Mucosa of descending colon (tissue), 3 donors: Measurements from ENCODE around the gene BICC1. TPM values are rescaled to one million over a fixed set of nuclear protein-coding genes. Genes with fewer than 3 reads are reported as not detected.

Experiments used
- ATAC-seq: fragments of 200-7000 bp; cut with Tn5 transposase; one replicate; pipeline ENCODE4 v1.9.1; 2020; ENCODE audit warnings: mild to moderate bottlenecking, moderate library complexity
- DNase-seq, 3 donors: peaks; one replicate each; pipeline ENCODE4 v3.0.0-alpha.2; 2020
- H3K36me3 ChIP-seq: fragments of 200-600 bp; one replicate; pipeline ENCODE4 v1.8.0; 2021; ENCODE audit warnings: low read depth, mild to moderate bottlenecking
- H3K4me1 ChIP-seq: fragments of 200-600 bp; one replicate; pipeline ENCODE4 v1.8.0; 2021; ENCODE audit warnings: low read depth, mild to moderate bottlenecking
- H3K4me3 ChIP-seq: fragments of 200-600 bp; one replicate; pipeline ENCODE4 v1.8.0; 2021; ENCODE audit warnings: mild to moderate bottlenecking
- H3K9me3 ChIP-seq: fragments of 200-600 bp; one replicate; pipeline ENCODE4 v1.8.0; 2021; ENCODE audit warnings: mild to moderate bottlenecking
- CTCF ChIP-seq: fragments of 200-600 bp; IDR thresholded peaks from one replicate; pipeline ENCODE4 v1.8.0; 2022; ENCODE audit warnings: antibody characterized with exemption, mild to moderate bottlenecking
- intact Hi-C, 2 donors: fragments of 100-400 bp; cut with DNase I in 1 of 2; cut with micrococcal nuclease in 1 of 2; formaldehyde crosslinking; loops; one replicate each; pipeline versions ENCODE4 v1.11.0 to v1.11.1; 2022; cut with DNase I, micrococcal nuclease
- total RNA-seq, 3 donors: library from RNA; stranded (reverse); fragmentation: NEBNext Ultra II Directional in 2 of 3; extraction: Animal tissue kit (Norgen Biotek cat#: 25700) in 2 of 3; gene quantifications; one replicate each; pipeline versions ENCODE4 v1.2.1 to v1.2.4, GENCODE V29; 2021 to 2023
- donor health status: DM: no; HTN: no; CAD: no; lungs with moderate emphysema.
- donor health status: DM: no; HTN: no; CAD: no.
- donor health status: DM: no; HTN: yes; CAD: no.

Gene BICC1
- total RNA-seq, 3 donors from 2014 or later = 1.1 to 5.9 (median 3.5) TPM

DNA sequence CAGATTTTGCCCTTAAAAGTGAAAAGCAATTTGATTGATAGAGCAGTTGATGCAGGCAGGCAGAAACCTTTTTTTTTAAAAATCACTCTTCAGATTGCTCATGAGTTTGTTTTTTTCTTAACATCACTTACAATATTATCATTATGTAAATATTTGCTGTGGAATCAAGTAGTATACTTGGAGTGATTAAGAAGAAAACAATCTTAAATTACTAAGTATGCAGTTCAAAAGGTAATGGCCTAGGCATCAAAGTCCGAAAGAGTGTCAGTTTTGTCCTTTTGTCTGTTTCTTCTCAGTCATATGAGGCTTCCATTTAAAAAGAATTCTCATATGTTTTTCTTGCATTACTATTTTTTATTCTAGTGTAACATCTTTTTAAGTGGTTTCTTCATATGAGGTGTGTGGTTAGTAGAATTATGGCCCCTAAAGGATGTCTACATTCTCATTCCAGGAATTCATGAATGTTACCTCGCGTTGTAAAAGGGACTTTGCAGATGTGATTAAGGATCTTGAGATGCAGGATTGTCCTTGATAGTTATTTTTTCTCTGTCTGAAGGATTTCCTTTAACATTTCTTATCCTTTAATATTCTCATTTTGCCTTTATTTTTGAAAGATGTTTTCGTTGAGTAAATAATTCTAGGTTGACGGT, 44.0 kb downstream of the BICC1 start:
- TF ChIP-seq CTCF = no peak
- peaks cover 3% of the 10 kb centered on the region for H3K4me1 ChIP-seq
- no peaks in the 10 kb centered on the region for H3K36me3 ChIP-seq
- ATAC-seq = no peak
- H3K9me3 ChIP-seq = peaks cover 17% of the 10 kb centered on the region
- DNase-seq = no peak
- intact Hi-C loops = no loop called here
- no peak overlapping the region for H3K4me3 ChIP-seq

- peaks cover 3% of the 10 kb centered on the region for H3K4me1 ChIP-seq
- intact Hi-C loops = no loop called here
- DNase-seq = no peak
- peaks cover 25% of the 10 kb centered on the region for H3K9me3 ChIP-seq
- no peak overlapping the region for H3K4me3 ChIP-seq
- no peaks in the 10 kb centered on the region for H3K36me3 ChIP-seq
- ATAC-seq = no peak
- TF ChIP-seq CTCF = no peak
These were observed 45.0 kb downstream of the BICC1 start for GRCh38 chr10:58557714-58558113.

DNA sequence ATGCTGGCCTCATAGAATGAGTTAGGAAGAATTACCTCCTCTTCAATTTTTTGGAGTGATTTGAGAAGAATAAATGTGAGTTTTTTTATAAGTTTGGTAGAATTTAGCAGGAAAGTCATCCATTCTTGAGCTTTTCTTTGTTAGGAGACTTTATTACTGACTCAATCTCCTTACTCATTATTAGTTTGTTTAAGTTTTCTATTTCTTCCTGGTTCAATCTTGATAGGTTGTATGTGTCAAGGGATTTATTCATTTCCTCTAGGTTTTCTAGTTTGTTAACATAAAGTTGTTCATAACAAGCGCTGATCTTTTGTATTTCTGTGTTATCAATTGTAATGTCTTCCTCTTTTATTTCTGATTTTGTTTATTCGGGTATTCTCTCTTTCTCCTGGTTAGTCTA, 47.4 kb downstream of the BICC1 start:
- peaks cover 25% of the 10 kb centered on the region for H3K9me3 ChIP-seq
- DNase-seq (no peak), ATAC-seq (no peak)
- no peaks in the 10 kb centered on the region for H3K36me3 ChIP-seq
- no peak for TF ChIP-seq CTCF
- H3K4me3 ChIP-seq = no peak overlapping the region
- intact Hi-C loops = no loop called here
- H3K4me1 ChIP-seq = no peaks in the 10 kb centered on the region

- no peak for ATAC-seq
- no peak for DNase-seq
- H3K9me3 ChIP-seq = peaks cover 13% of the 10 kb centered on the region
- intact Hi-C loops = no loop called here
- H3K4me3 ChIP-seq = no peak overlapping the region
- no peaks in the 10 kb centered on the region for H3K36me3 ChIP-seq
- no peaks in the 10 kb centered on the region for H3K4me1 ChIP-seq
- TF ChIP-seq CTCF = no peak
These were observed 52.6 kb downstream of the BICC1 start for GRCh38 chr10:58565271-58565670.

GRCh38 chr10:58567652-58568051, 55.0 kb downstream of the BICC1 start:
- TF ChIP-seq CTCF = no peak
- Histone ChIP-seq H3K4me3 (no peak overlapping the region), H3K36me3 (no peaks in the 10 kb centered on the region), H3K9me3 (no peaks in the 10 kb centered on the region), H3K4me1 (no peaks in the 10 kb centered on the region)
- DNase-seq (no peak), ATAC-seq (no peak)
- intact Hi-C loops = no loop called here

GRCh38 chr10:58568428-58568935, 55.8 kb downstream of the BICC1 start:
- DNase-seq = no peak
- no peak overlapping the region for H3K4me3 ChIP-seq
- TF ChIP-seq CTCF = no peak
- H3K36me3 ChIP-seq = no peaks in the 10 kb centered on the region
- no peaks in the 10 kb centered on the region for H3K9me3 ChIP-seq
- intact Hi-C loops = no loop called here
- no peaks in the 10 kb centered on the region for H3K4me1 ChIP-seq
- ATAC-seq = no peak
